Measurements from ENCODE around the gene SCRT2. TPM values are rescaled to one million over a fixed set of nuclear protein-coding genes. Genes with fewer than 3 reads are reported as not detected.
A peak's percentile ranks its signal among the peaks of the same experiment; 100 is the strongest.

SCRT2 gene
- total and polyA plus RNA-seq, 2 donors (not counting 3 experiments of a cell fraction or from before 2014, with no cell fraction given), result not detected

- ChIA-PET CTCF (interaction anchor here (0.8 to 1.5 kb wide), 3 partner anchors 19 to 64 kb away, joined by 3 to 6 read pairs (median 3); no protein-coding TSS in a partner anchor), POLR2A (no interaction called here)
- Histone ChIP-seq H2AFZ (ENCODE audit: low read depth, low read length) (no peak overlapping the region), H4K20me1 (replicated peaks; ENCODE audit: control insufficient read depth, extremely low read depth, insufficient read depth, low read length) (no peaks in the 10 kb centered on the region), H3K79me2 (ENCODE audit: control insufficient read depth, insufficient read depth, low read length) (no peaks in the 10 kb centered on the region), H3K9ac (replicated peaks; ENCODE audit: extremely low read depth, insufficient read depth, low read length) (no peak overlapping the region), H3K9me1 (replicated peaks; ENCODE audit: control insufficient read depth, extremely low read depth, insufficient read depth, low read length) (no peaks in the 10 kb centered on the region), H3K27ac (ENCODE audit: insufficient read depth, low read depth, low read length) (no peak overlapping the region), H3K9me3 (replicated peaks; ENCODE audit: control insufficient read depth, insufficient read depth, low read length) (no peaks in the 10 kb centered on the region), H3K4me1 (ENCODE audit: control insufficient read depth, extremely low read depth, insufficient read depth, low read length) (no peaks in the 10 kb centered on the region), H3K27me3 (ENCODE audit: control insufficient read depth in 2 of 2, insufficient read depth in 2 of 2, low read length in 2 of 2) (peaks cover 43 to 63% of the 10 kb centered on the region in 2 experiments), H3K36me3 (ENCODE audit: control insufficient read depth in 2 of 2, extremely low read depth in 1 of 2, insufficient read depth in 2 of 2, low read length in 2 of 2) (no peaks in the 10 kb centered on the region), H3K4me2 (ENCODE audit: insufficient read depth, low read length) (no peak overlapping the region), H3K4me3 (replicated peaks in 1 of 3; ENCODE audit: insufficient read depth in 1 of 3, low read depth in 1 of 3, low read length in 3 of 3) (no peak overlapping the region)
- TF ChIP-seq MYC (IDR thresholded peaks at IDR 0.05; ENCODE audit: low read depth, low read length), result no peak
- no peak for TF ChIP-seq FOS (IDR thresholded peaks at IDR 0.05; ENCODE audit: borderline replicate concordance, insufficient read depth, low read length)
- TF ChIP-seq POLR2AphosphoS5 (IDR thresholded peaks at IDR 0.05; ENCODE audit: insufficient read depth, low read depth, low read length), result no peak
- DNase-seq (ENCODE audit: low read depth, low spot score) (no peak), FAIRE-seq (no peak)
- dilution Hi-C loops (cut with MboI; ENCODE audit: extremely low pct_ligation_motif_present, low sequenced_read_pairs), result no loop called here
- intact Hi-C loops (cut with micrococcal nuclease), result no loop called here
- no TSS peak for BruUV-seq (replicated peaks)
Measured at GRCh38 chr20:664576-664975, 11.0 kb downstream of the SCRT2 start.

GRCh38 chr20:664151-664550 is 11.5 kb downstream of the SCRT2 start:
- CTCF ChIA-PET, result interaction anchor here (0.8 to 1.5 kb wide), 4 partner anchors 19 to 64 kb away, joined by 3 to 6 read pairs (median 4); no protein-coding TSS in a partner anchor
- intact Hi-C loops (cut with micrococcal nuclease), result no loop called here
- H3K4me1 ChIP-seq (ENCODE audit: control insufficient read depth, extremely low read depth, insufficient read depth, low read length), result no peaks in the 10 kb centered on the region
- H2AFZ ChIP-seq (ENCODE audit: low read depth, low read length), result no peak overlapping the region
- H3K4me2 ChIP-seq (ENCODE audit: insufficient read depth, low read length), result no peak overlapping the region
- FAIRE-seq (no peak), DNase-seq (ENCODE audit: low read depth, low spot score) (no peak)
- TF ChIP-seq EZH2 (IDR thresholded peaks at IDR 0.05; ENCODE audit: borderline replicate concordance, low read depth, low read length, severe bottlenecking) (peak; percentile 20), MAX (IDR thresholded peaks at IDR 0.05; ENCODE audit: insufficient read depth, insufficient read length) (no peak)
- H4K20me1 ChIP-seq (replicated peaks; ENCODE audit: control insufficient read depth, extremely low read depth, insufficient read depth, low read length), result no peaks in the 10 kb centered on the region
- H3K79me2 ChIP-seq (ENCODE audit: control insufficient read depth, insufficient read depth, low read length), result no peaks in the 10 kb centered on the region
- dilution Hi-C loops (cut with MboI; ENCODE audit: extremely low pct_ligation_motif_present, low sequenced_read_pairs), result no loop called here
- no peaks in the 10 kb centered on the region for H3K9me1 ChIP-seq (replicated peaks; ENCODE audit: control insufficient read depth, extremely low read depth, insufficient read depth, low read length)
- H3K27me3 ChIP-seq (ENCODE audit: control insufficient read depth in 2 of 2, insufficient read depth in 2 of 2, low read length in 2 of 2), result peaks cover 46 to 67% of the 10 kb centered on the region in 2 experiments
- H3K4me3 ChIP-seq (replicated peaks in 1 of 3; ENCODE audit: insufficient read depth in 1 of 3, low read depth in 1 of 3, low read length in 3 of 3), result no peak overlapping the region
- POLR2A ChIA-PET, result no interaction called here
- H3K27ac ChIP-seq (ENCODE audit: insufficient read depth, low read depth, low read length), result no peak overlapping the region
- no peak overlapping the region for H3K9ac ChIP-seq (replicated peaks; ENCODE audit: extremely low read depth, insufficient read depth, low read length)
- H3K9me3 ChIP-seq (replicated peaks; ENCODE audit: control insufficient read depth, insufficient read depth, low read length), result no peaks in the 10 kb centered on the region
- BruUV-seq (replicated peaks), result no TSS peak
- no peaks in the 10 kb centered on the region for H3K36me3 ChIP-seq (ENCODE audit: control insufficient read depth in 2 of 2, extremely low read depth in 1 of 2, insufficient read depth in 2 of 2, low read length in 2 of 2)

All from endothelial cell of umbilical vein (primary cell).